PC-9 (cell line): ENCODE measurements around the gene ARHGAP32.

Source experiments
- CTCF ChIP-seq: fragments of 200-600 bp; sonication (generic); conservative IDR thresholded peaks from 2 replicates; pipeline ENCODE4 v1.6.1; 2017; ENCODE audit warnings: mixed run types, antibody characterized with exemption, mild to moderate bottlenecking, moderate library complexity
- EZH2 ChIP-seq: fragments of 200-600 bp; sonication (generic); IDR thresholded peaks from 2 replicates; pipeline ENCODE4 v1.8.0; 2017; ENCODE audit warnings: antibody characterized with exemption, low read depth

GRCh38 chr11:128988242-128988970 lies 203.7 kb downstream of the ARHGAP32 start:
- TF ChIP-seq CTCF (no peak), EZH2 (no peak)
